ENCODE measurements around the gene BRPF1.

GRCh38 chr3:9780910-9781309 lies 49.4 kb downstream of the BRPF1 start:
- TF ChIP-seq ATF3 (IDR thresholded peaks at IDR 0.05) (no peak), CTCF (IDR thresholded peaks at IDR 0.05 in 2 of 3, conservative IDR thresholded peaks at IDR 0.05 in 1 of 3; ENCODE audit: borderline replicate concordance in 1 of 3, insufficient read depth in 1 of 3, low read depth in 2 of 3, low read length in 2 of 3) (no peak)
